NCI-H1694 treated with DMSO at 0.1 percent for 48 hours (cell line): ENCODE results near the gene FGF3.

Experiments
- DNase-seq: peaks from one replicate; lab custom pipeline; 2025; lab: John Stamatoyannopoulos, UW

Gene FGF3

DNA sequence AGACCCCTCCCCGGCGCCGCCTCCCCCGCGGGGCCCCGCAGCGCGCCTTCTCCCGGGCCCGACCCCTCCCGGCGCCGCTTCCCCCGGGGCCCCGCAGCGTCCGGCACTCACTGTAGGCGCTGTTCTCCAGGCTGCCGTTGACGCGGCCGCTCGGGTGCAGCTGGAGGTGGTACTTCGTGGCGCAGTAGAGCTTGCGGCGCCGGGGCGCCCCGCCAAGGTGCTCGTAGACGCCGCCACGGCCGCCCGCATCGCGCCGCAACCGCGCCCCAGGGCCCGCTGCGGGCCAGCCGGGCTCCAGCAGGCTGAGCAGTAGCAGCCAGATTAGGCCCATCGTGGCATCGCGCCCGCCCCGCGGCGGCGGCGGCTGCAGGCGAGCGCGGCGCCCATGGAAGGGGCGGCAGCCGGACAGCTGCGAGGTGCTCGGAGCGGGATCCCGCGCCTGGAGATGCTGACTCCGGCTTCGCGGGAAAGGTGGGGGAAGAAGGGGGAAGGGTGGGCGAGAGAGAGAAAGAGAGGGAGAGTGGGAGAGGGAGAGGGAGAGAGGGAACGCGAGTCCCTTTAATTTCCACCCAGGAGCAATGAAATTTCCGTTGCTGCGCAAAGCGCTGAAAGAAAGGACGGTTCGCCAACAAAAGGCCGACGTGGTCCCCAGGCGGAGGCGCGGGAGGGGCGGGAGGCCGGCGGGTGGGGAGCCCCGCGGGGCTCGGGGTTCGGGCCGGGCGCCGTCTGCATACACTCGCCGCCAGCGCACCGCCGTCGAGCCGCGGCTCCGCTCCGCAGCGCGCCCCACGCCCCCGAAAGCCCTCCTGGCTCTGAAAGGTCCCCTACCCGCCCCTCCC, at the start of gene FGF3:
TSS of gene FGF3 (minus strand) at position 814 of the 839 bp plus-strand sequence. CDS start at position 331, 483 bp downstream.
- DNase-seq = no peak

DNA sequence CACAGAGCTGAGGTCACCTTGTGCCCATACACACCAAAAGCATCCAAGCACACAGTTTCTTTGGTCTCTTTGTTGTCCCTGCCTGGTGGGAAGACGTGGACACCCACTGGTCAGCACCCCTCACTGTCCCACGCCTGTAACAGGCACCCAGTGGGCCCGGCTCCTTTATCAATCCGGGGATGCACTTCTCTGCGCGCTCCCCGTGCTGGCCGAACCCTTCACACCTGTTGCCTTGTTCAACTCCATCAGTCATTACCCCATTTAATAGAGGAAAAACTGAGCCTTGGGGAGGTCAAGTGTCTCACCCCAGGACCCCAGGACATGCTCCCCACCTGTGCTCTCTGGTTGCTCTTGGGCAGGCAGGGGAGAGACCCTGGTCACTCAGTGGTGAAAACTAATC, 49.7 kb upstream of the FGF3 start:
- DNase-seq = no peak

DNA sequence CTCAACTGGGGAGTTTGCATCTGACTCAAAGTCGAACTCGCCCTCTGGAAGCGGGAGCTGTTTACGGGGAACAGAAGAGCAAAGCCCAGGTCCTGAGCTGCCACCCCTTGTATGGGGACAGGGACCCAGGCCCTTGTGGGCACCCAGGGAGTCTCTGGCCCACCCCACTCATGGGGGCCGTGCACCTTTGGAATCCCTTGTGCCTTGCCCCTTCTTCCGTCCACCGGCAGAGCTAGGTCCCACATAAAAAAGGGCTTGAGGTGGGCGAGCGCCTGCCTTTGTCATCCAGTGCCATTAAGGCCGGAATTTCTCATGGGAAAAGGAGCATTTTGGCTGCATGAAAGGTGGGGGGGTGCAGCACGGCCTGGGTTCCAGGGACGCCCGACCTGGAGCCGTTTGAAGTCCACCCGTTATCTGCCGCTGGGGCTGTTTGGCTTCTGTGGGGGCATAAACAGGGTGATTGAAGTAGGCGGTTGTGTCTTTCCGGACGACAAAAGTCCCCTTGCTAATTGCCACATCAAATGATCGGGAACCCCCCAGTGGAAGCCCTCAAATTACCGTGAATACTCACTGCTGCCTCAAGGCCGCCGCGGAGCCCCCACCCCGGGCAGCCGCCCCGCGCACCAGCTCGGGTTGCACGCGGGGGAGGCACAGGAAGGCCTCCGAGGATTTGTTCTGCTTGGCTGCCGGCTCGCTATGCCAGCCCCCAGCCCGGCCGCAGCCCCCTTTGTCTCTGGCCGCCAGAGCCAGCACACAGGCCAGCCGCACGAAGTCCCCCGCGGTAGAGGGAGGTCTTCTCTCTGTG, 49.0 kb upstream of the FGF3 start:
- no peak for DNase-seq

DNA sequence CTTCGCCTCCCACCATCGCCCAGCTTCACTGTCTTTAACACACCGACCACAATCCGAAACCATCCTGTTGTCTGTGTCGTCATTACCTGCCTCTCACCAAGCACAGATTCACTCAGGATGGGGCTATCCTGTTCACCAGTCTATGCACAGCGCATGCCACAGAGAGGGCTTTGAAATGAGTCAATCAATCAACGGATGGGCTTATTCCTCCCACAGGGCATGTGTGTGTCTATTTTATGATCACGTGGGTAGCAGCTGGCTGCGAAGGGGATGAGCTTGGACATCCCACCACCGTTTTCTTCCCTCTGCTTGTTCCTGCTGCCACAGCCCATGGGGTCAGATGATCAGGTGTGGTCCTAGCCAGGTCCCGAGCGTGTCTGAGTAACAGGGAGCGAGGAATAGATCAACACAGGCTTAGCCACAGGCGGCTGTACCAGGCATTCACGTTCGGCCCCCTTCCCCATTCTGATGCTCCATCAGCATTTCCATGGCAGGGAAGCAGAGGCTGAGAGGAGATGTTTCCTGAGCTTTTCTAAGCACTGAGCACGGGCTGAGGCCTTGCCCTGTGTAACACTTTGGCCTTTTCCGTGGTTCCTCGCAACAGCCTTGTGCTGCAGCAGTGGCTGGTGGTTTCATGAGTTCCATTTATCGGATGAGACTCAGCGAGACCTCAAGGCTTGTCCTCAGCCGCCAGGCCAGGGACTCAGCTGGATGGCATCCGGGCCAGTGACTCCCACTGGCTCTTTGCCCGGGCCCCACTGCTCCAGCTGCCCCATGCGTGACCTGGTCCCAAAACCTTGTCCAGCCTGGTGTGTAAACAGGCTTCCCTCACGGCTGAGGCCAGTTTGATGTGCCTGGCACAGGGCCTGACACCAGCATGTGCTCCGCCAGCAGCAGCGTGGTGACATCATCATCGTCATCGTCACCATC, 48.1 kb upstream of the FGF3 start:
- DNase-seq = no peak

DNA sequence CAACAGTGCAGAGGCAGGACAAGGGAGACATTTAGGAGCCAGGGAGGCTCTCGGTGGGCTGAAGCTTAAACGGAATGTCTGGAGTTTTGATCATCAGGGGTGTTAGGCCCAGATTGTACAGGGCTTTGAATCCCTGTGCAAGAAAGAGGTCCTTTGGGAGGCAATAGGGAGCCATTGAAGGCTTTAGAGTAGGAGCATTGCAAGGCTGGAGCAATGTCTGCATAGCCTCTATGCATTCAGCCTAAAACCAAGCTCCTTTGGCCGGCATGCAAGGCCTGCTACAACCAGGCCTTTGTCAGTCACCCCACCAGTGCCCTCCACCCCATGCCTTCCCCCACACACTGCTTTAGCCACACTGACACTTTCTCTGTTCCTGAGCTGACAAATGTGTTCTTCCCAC, 47.4 kb upstream of the FGF3 start:
- no peak for DNase-seq

DNA sequence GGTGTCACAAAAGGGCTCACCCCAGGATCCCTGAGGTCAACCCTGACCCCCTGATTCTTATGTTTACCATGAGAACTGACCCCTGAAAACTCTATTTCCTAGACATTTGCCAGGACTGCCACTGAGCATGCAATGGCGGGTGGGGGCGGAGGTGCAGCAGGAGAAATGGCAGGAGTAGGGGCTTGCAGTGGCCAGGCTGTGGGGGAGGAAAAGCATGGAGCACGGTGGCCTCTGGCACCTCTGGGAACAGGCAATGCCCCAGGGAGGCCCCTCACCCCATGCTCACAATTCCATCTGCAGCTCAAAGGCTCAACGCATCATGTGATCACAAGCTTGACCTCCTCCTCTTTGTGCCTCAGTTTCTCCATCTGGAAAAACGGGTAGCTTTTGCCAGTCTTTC, 46.5 kb upstream of the FGF3 start:
- no peak for DNase-seq

DNA sequence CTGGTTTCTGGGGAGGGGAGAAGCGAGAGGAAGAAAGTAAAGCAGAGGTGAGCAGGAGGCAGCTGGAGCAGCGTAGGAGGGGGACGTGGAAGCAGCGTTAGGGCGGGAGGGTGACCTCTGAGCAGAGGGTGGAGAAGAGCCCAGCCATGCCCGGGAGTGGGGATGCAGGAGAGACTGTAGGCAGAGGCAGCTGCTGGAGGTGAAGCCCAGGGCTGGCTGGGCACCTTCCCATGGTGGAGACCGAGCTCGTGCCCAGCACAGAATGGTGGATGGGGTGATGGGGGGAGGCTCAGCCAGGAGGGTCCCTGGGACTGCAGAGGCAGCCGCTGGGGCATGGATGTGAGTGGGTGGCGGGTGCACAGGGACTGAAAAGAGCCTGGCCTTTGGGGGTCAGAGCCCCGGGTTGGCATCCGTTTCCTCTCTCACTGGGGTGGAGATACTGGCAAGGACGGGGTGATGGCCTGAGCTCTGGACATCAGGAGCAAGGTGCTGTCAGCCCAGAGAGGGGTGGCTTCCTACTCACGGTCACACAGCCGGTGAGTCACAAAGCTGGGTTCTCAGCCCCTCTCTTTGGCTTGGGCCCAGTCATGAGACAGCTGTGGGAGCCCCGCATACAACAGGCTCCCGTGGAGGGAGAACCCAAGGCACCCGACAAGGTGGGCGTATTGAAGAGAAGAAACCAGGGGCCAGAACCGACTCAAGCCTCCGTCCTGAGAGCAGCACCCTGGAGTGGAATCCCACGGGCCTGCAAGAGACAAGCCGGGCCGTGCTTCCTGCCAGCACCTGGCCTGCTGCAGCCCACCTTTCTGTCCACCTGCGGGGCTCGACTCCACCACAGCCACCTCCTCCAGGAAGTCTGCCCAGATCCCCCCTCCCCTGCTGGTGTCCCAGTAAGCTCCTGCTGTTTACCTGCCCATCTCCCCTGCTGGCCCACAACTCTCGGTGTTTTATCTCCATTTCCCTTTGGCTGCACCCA, 45.8 kb upstream of the FGF3 start:
- no peak for DNase-seq

DNA sequence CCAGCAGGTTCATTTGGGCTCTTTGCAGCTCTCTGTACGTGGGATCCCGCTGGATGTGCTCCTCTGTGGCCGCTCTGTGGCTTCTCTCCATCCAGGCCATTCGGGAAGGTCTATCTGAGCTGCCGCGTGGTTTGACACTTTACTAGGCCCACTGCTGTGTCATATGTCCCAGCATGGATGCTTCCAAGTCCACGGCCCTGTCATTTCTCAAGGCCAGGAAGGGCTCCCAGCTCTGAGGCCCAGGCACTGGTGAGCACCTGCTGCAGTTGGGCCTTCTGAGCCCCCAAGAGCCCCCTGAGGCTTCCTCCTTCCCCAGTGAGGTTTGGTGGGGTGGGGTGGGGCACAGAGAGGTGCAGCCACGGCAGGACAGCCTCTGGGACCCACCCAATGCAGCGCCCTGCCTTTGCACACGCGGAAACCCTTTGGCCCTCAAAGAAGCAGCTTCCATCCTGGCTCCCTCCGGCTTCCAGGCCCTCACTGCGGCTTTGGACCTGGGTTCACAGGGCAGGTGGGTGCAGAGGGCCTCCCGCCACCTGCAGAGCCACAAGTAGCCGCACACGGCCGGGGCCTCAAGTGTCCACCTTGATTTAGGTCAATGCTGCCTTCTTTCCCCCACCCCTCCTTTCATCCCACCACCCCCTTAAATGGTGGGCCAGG, 44.5 kb upstream of the FGF3 start:
- DNase-seq = no peak

DNA sequence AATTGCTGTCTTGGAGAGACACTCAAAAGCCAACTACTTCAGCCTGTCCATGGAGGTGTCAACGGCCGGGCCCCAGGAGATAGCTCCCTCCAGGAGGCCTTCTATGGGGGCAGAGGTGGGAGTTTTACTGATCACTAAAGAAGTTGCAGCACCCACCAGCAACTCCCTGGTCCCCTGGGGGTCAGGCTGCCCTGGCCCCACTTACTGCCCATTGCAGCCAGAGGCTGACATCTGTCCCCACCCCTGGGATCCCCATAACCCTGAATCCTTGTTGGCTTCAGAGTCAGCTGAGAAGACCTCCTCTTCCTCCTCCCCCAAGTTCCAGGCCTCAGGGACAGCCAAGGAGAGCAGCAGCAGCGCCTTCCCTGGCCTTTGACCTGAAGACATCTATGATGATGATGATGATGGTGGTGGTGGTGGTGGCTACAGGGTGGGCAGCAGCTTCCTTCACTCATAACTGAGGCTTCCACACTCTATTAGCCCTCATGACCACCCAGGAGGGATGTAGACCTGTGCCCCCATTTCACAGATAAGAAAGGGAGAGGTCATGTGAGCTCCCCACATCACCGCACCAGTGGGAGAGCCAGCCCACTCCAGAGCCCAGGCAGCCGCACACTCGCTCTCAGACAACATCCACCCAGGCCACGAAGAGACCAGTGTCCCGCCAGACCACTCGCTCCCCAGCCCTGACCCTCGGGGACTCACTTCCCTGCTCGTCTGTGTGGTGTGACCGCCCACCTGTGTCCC, 43.8 kb upstream of the FGF3 start:
- DNase-seq = no peak

DNA sequence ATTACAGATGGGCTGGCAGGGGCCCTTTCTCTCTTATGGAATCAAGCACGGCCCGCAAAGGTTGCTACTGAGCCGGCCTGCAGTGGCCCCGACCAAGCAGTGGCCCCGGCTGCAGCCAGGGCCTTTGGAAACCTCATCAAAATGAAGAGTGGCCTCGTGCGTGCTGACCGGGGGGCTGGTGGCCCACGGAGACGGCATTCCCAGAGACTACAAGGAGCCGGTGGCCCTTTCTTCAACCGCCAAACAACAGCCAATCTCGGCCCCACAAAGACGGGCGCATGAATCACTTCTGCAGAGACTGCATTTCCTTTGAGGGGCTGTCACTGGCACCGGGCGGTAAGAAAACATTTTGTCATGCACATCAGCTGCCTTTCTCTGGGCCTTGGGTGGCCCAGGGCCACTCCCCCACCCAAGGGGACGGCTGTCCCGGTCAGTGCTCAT, 43.1 kb upstream of the FGF3 start:
- DNase-seq = no peak

DNA sequence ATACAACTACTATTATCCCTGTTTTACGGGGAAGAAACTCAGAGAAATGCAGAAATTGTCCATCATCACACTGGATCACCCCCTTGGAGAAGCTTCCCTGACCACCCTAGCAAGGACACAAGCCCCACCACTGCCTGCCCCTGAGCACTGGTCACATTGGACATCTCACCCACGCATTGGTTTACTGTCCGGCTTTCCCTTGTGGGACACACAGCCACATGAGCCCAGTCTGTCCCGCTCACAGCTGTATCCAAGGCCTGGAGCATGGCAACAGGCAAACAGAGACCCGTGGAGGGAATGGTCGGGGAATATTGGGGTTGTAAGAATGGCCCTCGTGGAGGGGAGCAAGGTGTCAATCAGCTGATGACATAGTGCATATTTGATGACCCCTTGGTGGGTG, 42.7 kb upstream of the FGF3 start:
- DNase-seq = no peak

DNA sequence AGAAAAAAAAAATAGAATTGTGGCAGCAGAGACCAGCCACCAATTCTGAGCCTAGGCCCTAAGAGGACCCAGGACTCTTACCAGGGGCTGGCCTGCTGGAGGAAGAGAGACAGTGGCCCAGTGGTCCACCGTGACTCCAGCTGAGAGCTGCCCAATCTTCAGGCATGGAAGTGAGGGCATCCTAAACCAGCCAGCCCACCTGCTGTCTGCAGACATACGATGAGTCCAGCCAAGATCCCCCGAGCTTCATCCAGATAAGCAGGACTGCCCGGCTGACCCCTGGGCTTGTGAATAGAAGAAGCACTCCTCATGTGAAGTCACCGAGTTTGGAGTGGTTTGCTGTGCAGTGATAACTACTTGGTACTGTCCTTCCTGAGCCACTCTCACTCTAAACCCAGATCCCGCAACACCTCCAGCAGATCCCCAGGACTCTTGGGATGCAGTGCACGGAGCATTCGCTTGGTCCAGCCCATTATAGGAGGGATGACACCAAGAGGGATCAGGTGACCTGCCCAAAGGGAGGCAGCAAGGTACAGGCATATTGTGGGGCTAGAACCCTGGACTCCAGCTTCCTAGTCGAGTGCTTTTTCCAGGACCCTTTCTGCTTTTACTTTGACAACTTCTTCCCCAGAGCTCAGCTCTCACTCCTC, 41.7 kb upstream of the FGF3 start:
- DNase-seq = no peak

DNA sequence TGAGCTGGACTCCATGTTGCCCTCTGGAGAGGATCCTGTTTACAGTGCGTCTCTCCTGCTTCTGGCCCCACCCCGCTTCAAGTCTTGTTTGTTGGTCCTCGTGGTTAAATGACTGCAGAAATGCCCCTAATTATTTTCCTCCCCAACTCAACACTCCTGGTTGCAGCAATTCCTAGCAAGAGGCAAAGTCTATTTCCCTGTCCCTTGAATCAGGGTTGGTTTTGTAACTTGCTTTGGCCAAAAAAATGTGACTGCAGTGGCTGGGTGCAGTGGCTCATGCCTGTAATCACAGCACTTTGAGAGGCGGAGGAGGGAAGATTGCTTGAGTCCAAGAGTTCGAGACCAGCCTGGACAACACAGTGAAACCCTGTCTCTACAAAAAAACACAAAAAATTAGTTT, 41.0 kb upstream of the FGF3 start:
- no peak for DNase-seq

DNA sequence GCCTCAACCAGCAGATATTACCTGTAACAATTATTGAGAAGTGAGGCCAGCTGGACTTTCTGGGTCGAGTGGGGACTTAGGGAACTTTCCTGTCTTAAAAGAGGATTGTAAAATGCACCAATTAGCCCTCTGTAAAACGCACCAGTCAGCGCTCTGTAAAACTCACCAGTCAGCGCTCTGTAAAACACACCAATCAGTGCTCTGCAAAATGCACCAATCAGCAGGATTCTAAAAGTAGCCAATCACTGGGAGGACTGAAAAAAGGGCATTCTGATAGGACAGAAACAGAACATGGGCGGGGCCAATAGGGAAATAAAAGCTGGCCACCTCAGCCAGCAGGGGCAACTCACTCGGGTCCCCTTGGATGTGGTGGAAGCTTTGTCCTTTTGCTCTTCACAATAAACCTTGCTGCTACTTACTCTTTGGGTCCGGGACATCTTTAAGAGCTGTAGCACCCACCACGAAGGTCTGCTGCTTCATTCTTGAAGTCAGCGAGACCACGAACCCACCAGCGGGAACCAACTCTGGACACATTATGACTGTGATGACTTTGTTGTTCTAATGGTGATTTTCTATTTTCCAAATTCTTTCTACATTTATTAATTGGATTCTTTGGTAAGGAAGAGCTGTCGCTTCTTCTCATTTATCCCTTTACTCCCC, 40.2 kb upstream of the FGF3 start:
- DNase-seq = no peak

DNA sequence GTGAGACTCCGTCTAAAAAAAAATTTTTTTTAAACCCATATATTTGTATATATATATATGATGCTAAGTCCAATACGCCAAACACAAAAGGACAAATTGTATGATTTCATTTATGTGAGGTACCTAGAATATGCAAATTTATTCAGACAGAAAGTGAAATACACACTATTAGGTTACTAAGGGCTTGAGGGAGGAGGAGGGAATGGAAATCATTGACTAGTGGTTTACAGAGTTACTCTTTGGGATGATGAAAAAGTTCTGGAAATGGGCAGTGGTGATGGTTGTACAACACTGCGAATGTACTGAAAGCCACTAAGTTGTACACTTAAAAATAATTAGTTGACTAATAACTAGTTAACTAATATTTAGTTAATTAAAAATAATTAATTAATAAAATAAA, 36.2 kb upstream of the FGF3 start:
- DNase-seq = no peak

DNA sequence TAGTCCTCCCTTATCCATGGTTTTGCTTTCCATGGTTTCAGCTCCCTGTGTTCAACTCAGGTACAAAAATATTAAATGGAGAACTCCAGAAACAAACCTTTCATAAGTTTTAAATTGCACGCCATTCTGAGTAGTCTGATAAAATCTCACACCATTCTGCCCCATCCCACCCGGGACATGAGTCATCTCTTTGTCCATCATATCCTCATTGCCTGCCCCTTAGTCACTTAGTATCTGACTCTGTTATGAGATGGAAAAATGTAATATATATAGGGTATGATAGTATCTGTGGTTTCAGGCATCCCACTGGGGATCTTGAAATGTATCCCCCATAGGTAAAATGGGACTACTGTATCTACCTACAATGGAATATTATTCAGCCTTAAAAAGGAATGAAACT, 35.5 kb upstream of the FGF3 start:
- DNase-seq = no peak

DNA sequence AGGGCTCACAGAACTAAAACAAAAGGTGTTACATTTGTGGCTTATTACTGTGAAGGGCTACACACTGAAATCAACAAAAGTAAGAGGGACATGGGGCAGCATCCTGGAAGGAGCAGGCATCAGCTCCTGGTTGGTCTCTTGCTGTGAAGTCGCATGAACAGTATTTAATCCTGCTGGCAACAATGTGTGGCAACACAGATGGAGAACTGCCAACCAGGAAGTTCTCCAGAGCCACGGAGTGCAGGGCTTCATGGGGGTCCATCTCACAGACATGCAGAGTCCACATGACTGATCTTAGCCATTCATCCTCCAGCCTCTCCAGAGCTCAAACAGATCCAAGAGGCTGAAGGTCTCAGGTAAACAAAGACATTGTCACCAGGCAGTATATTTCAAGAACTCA, 32.8 kb upstream of the FGF3 start:
- DNase-seq = no peak

DNA sequence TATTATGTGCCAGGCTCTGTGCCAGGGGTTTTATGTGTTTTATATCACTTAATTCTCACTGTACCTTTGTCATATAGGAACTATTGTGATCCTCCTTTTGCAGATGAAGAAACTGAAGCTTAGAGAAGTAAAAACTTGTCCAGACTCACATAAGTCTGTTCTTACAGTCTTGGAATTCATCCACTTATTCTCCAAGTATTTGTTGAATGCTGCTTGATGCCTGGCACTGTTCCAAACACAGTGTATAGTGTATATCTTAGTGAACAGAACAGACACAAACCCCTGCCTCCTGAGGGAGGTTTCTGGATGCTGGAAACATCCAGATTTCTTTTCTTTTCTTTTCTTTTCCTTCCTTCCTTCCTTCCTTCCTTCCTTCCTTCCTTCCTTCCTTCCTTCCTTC, 29.0 kb upstream of the FGF3 start:
- DNase-seq = no peak

DNA sequence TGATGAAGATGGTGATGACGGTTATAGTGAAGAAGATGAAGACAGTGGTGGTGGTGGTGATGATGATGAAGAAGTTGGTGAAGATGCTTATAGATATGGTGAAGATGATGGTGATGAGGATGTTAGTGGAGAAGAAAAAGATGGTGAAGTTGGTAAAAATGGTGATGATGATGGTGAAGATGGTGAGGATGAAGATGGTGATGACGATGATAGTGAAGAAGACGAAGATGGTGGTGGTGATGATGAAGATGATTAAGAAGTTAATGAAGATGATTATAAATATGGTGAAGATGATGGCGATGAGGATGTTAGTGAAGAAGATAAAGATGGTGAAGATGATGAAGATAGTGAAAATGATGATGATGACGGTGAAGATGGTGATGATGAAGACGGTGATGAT, 25.2 kb upstream of the FGF3 start:
- no peak for DNase-seq
